ENCODE results near the gene PANK1.
"Not testable (repeated sequence)": the region's sequence is repeated elsewhere in the genome, so short reads cannot be mapped to it uniquely, and the experiment has no call there.

Gene PANK1

DNA sequence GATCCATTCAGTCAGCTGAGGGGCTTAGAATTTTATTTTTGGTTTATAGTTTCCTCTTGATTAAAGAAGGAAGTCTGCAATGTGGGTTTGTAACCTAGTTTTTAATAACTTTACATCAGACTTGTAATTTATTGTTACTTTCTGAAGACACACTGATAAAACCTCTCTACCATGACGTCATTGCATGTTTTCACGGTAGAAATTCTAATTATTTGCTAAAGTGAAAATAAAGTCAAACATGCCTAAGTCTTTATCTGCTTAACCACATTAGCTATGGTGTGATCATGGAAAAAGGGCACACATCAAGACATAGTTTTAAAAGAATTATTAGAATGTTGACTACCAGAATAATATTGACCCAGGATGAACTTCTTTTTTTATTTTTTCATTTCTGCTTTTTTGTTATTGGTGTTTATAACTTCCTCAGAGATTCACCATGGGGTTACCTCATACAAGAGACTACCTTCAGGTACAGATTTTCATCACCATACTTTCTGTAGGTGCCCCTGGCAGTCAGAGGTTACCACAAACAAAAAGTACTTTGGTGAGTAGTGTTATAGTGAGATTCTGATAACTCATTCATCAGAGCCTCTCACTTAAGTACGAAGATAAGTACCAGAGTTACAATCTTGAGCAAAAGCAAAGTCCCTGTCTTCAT is 7.0 kb upstream of the PANK1 start:
- DNase-seq = no peak

DNA sequence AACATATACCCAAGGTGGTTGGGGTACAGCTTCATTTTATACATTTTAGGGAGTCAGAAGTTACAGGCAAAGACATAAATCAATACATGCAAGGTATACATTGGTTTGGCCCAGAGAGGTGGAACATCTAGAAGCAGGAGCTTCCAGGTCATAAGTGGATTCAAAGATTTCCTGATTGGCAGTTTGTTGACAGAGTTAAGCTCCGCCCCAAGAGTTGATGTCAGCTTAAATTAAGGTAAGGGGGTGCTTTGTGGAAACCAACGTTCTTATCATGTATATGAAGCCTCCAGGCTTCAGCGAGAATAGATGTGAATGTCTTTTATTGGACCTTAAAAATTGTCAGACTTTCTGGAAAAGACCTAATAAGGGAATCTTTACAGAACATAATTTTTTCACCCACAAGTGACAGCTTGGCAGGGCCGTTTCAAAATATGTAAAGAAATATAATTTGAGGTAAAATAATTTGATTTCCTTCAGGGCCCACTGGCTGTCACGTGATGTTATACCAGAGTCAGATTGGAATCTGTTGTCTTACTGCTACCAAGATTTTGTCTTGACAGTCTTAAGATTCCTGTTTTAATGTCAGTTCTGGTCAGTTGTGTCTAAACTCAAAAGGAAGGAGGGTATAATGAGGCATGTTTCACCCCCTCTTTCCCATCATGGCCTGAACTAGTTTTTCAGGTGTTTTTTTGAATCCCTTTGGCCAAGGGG is 6.3 kb upstream of the PANK1 start:
- DNase-seq = no peak

DNA sequence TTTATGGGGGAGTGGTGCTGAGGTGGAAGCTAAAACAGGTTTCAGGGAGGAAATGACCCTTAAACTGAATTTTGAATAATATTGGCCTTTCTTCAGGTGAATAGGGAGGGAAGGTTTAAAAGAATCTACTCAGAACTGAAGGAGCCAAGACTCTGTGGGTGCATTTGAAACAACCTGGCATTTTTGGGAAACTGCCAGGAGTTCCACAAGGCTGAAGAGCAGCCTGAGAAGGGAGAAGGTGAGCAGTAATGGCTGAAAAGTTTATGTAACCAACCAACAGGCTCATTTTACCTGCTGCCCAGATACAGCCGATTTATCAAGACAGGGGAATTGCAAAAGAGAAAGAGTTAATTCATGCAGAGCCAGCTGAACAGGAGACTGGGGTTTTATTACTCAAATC is 4.0 kb upstream of the PANK1 start:
- DNase-seq = no peak

DNA sequence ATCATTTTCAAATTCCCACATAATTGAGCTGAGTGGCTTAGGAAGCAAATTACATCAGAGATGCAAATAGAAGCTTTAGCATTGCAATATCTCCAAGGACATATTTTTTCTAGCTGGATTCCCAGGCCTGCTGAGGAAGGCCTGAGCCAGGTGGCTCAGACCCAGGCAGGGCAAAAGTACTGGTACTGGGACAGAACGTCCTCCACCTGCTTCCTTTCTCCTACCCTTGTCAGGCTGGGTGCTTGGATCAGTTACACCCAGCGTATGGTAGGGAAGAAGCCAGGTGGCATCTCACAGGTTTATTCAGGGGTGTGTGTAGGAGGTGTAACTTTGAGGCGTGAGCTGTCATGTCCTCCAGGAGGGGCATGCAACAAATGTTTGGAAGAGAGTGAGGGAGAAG is 3.0 kb upstream of the PANK1 start:
- no peak for DNase-seq

DNA sequence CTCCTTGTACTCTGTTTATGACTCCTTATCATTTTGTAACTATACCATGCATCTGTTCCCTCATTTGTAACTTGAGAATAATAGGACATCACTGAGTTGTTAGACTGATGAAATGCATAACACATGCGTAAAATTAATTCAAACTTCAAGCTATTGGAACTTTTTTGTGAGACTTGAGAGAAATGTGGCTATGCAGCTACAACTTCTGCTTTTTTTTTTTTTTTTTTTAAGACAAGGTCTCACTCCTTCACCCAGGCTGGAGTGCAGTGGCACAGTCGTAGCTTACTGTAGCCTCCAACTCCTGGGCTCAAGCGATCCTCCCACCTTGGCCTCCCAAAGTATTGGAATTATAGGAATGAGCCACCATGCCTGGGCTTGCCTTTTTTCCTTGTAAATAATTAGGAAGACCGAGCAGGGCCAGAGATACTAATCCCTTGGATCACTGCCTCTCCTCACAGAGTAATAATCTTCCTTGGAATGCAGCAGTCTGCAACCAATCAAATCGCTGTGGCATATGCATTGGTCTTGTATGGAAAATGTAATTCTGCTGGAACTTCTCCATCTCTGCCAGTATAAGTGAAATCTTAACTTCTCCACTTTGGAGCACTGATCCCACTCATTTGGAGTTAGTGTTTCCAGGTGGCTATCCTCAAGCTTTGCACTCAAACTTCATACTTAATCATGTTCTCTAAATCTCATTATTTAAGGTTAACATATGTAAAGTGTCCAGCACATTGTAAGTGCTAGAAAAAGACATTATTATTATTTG is 2.0 kb upstream of the PANK1 start:
- DNase-seq = no peak

DNA sequence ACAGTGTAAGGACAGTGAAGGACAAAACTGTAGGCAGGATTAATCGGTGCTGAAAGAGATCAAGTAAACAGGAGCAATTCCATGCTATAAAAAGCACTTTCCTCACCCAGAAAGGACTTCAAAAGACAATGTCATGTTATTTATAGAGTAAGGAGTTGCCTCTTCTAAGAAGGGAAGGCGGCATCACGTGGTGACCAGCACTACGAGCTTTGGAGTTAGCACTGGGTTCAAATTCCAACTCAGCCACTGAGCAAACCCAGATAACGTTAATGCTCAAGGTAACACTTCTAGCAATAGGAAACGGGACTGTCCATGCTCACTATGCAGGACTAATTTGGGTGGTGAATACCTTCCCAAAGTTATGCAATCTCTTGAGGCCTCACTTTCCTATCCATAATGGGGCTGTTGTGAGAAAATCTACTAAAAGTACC is 715 bp upstream of the PANK1 start:
- DNase-seq = no peak

DNA sequence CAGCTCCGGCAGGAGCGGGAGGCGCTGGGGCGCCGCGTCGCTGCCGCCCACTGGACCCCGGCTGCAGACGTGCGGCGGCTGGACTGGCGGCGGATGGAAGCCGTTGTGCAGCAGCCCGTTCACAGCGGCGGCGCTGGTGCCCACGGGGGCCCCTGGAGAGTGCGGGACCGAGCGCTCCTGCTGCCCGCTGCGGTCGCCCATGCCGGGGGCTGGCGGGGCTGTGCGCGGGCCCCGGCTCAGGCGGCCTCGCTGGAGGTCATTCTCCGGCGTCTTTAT is 413 bp downstream of the PANK1 start:
- DNase-seq = no peak

DNA sequence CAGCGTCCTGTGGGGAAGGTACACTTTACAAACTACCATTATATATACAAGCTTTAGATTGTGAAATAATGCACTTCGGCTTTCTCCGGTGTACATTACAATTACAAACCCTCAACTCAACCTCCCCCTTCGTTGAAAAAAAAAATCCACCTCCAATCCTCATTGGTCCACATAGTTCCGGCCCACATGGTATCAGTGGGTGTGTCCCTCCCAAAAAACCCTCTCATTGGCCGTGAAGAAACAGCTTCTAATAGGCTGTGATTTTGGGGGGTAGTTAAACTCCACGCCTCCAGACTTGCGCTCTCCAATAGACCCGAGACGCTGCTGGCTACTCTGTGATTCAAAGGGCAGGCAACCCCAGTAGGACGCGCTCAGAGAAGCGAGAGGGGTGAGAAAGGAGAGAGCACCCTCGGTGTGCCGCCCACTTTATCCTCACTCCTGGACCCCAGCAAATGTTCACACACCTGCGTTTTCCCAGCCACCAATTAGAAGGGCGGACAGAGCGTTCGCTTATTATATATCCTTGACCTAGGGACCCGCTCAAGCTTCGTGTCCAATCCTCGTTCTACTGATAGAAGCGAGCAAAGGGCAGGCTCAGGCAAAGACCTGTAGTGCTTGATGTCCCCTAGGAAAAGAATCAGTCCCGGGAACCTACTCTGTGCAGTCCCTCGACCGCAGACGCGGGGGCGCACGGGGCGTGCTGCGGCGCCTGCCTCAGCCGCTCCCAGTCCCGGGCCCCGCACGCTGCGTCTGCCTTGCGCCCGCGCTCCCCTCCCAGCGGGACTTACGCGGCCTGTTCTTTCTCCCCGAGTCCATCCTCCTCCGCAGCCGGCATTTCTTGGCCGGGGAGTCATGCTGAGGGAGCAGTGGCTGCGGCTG is 991 bp downstream of the PANK1 start:
- DNase-seq = peak; percentile 87

DNA sequence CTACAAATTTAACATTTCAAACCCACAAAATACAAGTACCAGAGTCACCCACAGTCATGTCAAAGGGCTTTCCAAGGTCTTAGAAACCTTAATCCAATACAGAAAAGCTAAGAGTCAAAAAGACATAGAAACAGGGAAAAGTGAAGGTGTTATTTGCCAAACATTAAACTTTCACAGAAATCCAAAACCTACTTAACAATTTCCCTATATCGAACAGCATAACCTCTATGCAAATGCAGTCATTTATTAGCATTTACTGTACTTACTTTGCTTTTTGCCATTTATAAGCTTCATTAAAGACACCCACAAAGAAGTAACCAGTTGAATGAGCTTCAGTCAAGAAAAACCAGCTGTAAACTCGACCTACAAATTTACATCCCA is 1.6 kb downstream of the PANK1 start:
- no peak for DNase-seq

DNA sequence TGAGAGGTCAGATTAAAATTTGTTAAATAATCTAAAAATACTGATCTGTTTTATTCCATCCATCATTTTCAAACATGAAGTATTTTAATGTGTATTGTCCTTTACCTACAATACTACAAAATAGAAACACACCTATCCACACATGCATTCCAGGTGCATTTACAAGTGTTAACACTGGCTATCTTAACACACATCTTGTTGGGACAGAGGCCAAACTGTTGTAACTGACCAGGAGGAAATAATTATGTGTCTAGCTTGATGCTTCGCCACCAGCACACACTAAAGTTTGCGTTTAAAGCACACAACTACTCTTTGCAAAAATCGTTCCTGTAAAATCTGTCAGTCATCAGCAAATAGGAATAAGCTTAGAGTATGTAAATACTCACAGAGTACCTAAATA is 2.8 kb downstream of the PANK1 start:
- no peak for DNase-seq

DNA sequence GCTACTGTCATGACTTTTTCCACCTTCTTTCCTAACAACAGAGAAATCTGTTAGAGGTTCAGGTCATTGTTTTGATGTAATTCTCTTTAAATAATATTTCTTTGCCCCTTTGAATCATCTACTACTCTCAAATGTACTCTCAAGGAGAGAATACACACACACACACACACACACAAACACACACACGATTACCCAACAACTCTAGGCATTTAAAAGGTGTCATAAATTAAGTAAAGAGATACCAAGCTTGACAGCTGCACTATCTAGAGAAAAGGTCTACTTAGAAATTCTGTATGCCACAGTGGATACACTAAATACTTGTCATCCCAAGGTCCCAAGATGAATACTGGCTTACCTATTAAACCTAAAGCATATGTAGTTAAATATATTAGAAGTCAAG is 4.8 kb downstream of the PANK1 start:
- DNase-seq = no peak

DNA sequence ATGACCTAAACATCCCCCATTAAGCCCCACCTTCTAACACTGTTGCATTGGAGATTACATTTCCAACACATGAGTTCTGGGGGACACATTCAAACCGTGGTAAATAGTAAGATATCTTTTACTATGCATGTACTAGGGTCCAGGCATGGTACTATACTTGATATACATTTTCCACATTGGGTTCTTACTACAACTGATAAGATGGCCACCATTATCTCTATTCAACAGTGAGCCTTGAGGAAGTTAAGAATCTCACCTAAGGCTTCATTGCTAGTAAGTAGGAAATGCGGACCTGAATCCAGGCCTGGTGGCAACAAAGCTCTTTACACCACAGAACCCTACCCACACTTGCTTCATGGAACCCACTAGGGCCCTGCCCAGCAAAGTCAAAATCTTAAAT is 5.7 kb downstream of the PANK1 start:
- DNase-seq = no peak

DNA sequence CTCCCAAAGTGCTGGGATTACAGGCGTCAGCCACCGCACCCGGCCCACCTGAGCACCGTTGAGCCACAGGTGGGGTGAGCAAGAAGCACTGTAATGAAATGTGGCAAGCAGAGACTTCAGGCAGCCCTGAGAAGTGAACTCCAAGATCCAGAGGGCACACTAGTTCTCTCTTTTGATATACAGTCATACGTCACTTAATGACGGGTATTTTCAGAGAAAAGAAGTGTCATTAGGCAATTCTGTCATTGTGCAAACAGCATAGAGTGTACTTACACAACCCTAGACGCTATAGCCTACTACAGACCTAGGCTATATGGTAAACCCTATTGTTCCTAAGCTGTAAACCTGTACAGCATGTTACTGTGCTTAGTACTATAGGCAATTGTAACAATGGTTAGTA is 7.9 kb downstream of the PANK1 start:
- no peak for DNase-seq

DNA sequence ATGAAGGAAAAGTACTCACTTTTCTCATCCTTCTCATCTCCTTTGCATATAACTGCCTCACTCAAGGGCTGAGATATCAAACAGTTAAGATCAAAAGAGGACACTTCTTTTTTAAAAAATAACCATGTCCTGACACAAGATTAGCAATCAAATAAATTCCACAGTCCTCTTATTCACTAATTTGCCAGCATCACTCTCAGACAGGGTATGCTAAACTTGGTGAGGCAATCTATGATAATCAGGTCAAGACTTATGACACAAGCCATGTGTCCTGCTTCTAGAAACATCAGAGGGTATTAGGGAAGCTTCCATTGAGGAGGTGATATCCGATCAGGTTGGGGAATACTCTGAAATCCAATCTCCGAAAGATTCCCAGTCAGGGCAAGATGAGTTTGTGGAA is 10.4 kb downstream of the PANK1 start:
- no peak for DNase-seq

DNA sequence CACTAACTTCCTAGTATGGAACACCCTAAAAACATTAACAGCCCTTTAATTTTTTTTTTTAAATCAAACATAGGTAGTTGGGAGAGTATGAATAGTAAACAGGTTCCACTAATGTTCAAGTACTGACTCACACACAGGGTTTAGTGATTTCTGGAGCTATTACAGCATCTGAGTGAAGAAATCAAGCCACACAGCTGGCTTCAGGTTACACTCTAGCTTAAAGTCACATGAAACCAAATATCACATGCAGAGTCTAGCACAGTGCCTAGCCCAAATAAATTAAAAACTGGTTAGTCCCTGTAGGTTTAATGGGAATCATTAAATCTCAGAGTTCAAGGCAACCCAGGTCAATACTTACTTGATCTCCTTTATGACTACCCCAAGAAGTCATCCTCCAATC is 11.6 kb downstream of the PANK1 start:
- no peak for DNase-seq

DNA sequence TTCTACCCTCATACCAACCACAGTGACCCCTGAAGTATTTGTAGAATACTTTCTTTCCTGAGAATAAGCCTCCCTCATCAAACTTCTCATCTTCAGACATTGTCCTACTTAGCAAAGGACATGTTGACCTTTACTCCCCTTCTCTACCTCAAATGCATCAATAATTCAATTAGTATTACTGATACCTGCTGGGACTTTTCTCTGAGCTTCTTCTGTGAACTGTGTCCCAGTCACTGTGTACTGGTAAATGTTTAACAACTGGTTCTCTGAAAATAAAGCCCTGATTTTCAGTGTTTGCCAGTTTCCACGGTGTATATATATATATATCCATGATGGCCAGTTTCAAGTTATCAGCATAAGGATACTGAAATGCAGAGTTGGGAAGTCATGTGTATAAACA is 12.2 kb downstream of the PANK1 start:
- DNase-seq = no peak

DNA sequence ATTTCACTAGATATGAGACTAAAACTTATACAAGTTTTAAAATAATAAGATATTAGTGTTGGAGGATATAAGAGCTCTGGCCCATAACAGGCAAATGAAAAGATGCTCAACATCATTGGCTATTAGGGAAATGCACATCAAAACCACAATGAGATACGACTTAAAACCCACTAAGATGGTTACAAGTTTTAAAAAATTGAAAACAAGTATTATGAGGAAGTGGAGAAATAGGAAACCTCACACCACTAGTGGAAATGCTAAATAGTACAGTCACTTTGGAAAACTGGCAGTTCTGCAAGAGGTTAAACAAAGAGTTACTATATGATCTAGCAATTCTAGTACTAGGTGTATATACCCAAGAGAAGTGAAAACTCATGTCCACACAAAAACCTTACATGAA is 17.2 kb downstream of the PANK1 start:
- no peak for DNase-seq

DNA sequence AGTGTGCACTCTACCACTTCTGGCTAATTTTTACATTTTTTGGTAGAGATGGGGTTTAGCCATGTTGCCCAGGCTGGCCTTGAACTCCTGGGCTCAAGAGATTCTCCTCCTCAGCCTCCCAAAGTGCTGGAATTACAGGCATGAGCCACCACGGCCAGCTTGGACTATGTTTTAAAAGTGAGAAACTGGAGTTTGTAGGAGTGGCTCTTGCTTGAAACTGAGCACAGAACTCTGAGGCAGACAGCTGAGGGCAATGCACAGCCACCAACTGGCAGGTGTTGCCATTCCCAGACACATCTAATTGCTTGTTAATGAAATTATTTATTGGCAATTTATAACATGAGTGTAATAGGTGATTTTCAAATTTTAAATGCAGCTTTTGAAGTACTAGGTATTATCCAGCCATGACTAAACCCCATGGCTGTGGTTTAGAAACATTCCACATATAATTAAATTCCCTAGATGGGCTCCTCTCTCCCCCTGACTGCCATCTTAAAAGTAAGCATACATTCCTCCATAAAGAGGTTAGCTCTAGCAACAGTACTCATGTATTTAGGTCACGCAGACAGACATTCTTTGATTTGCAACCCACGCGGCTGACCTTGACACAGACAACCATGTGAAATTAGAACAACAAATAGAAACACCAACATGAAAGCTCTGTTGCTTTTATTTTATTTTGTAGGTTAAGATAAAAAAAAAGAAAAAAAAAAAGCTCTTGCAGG is 19.8 kb downstream of the PANK1 start:
- DNase-seq = no peak

DNA sequence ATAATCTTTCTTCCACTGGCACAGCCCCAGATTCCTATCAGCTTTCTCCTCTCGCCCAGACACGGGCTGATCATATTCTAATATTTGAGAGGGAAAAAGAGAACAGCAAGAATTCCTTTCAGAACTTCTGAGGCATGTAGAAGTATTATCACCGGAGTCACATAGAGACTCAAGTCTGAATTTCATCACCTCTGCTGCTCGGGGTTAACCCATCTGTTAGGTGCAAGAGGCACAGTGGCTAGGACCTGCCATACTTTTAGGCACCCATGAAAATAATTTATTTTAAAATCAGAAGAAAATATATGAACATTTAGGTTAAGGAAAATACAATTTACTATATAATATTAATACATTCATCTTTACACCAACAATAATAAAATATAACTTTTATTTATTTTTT is 21.0 kb downstream of the PANK1 start:
- DNase-seq = no peak

DNA sequence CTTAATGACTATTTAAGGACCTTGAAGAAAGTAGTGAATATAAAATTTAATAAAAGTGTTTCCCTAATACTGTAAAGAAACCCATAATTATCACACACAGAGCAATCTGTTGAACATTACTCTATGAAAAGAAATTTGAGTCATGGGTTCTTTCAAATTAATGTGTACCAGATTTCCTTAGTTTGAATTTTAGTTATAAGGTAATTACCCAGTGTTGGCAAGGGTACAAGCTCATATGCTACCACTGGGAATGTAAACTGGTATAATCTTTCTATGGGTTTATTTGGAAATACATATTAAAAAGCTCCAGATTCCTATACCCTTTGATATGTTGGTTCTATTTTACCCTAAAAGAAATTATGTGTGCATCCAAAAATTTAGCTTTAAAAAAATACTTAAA is 22.9 kb downstream of the PANK1 start:
- DNase-seq = no peak

DNA sequence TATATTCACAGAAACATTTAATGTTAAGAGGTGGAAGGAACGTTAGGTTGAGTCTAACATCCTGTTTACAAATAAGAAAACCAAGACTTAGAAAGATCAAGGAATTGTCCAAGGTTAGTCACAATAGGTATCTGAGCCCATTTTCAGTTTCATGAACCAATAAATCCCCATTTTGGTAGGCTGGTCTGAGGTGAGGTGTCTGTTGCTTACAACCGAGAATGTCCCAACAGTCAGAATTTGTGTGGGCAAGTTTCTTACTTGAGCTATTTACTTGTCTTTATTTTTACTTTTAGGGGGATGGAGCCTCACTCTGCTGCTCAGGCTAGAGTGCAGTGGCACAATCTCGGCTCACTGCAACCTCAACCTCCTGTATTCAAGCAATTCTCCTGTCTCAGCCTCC is 23.6 kb downstream of the PANK1 start:
- DNase-seq = no peak

DNA sequence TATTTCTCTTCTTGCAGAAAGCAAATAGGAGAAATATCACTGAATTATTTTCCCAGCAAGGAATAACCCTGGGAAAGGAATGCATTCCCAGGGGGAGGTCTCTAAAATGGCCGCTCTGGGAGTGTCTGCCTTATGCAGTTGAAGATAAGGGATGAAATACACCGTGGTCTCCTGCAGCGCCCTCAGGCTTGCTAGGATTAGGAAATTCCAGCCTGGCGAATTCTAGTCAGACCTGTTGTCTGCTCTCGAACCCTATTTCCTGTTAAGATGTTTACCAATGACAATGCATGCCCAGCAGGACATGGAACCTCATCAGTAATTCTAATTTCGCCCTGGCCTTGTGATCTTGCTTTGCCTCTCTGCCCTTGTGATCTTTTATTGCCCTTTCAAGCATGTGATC is 24.7 kb downstream of the PANK1 start:
- not testable (repeated sequence) for DNase-seq

DNA sequence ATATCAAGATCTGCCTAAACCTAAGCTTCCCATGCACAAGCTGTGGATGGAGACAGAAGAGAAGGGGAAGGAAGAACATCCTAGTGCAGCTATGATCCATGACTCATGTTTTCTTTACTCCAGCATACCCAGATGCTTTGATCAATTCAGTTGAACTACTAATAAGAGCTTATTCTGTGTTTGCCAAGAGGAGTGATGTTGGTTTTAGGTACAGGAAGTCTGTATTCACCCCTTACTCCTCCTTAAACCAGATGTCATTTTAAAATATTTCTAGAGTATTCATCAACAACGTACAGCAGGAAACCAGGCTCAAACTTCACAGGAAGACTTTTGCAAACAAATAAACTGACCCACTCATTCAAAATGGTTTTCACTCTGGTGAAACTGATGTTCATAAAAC is 29.2 kb downstream of the PANK1 start:
- DNase-seq = no peak
